ENCODE measurements around the gene KLK12.

DNA sequence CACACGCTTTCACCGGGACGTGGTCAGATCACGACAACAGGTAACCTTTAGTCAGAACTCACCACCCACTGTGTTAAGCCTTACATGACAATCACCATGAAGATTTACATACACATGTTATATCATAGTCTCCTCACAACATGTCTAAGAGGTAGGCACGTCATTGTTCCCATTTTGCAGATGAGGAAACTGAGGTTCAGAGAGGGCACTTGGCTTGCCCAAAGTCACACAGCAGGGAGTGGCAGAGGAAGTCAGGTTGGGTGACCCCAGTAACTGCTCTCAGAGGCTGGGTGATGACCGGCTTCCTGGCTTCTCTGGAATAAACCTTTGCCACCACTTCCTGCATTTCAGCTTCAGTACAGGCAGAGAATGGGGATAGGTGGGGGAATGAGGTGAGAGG lies 20.6 kb downstream of the KLK12 start:
- TF ChIP-seq, protein P1, sequence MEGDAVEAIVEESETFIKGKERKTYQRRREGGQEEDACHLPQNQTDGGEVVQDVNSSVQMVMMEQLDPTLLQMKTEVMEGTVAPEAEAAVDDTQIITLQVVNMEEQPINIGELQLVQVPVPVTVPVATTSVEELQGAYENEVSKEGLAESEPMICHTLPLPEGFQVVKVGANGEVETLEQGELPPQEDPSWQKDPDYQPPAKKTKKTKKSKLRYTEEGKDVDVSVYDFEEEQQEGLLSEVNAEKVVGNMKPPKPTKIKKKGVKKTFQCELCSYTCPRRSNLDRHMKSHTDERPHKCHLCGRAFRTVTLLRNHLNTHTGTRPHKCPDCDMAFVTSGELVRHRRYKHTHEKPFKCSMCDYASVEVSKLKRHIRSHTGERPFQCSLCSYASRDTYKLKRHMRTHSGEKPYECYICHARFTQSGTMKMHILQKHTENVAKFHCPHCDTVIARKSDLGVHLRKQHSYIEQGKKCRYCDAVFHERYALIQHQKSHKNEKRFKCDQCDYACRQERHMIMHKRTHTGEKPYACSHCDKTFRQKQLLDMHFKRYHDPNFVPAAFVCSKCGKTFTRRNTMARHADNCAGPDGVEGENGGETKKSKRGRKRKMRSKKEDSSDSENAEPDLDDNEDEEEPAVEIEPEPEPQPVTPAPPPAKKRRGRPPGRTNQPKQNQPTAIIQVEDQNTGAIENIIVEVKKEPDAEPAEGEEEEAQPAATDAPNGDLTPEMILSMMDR (IDR thresholded peaks at IDR 0.05; ENCODE audit: extremely low read depth in 1 of 2, insufficient read depth in 1 of 2, low read depth in 1 of 2, low read length in 2 of 2): no peak
- TF ChIP-seq POLR2A (IDR thresholded peaks at IDR 0.05; ENCODE audit: low read depth, low read length) (no peak), POLR2AphosphoS5 (IDR thresholded peaks at IDR 0.05; ENCODE audit: insufficient read depth, low read depth, low read length) (no peak)

Measured in endothelial cell of umbilical vein (primary cell).